Gastrocnemius medialis (tissue), 4 donors: ENCODE data around the gene PDSS2. TPM values are rescaled to one million over a fixed set of nuclear protein-coding genes. Genes with fewer than 3 reads are reported as not detected.

Experiments
- ATAC-seq, 2 donors: fragments of 150-250 bp; one replicate each; pipeline ENCODE4 v1.9.1; 2016
- DNase-seq, 2 donors: peaks; one replicate each; pipeline ENCODE4 v3.0.0-alpha.2; 2019
- H3K27ac ChIP-seq, 4 donors: fragments of 200-600 bp; sonication (generic); 1 replicate in 1 of 4; 2 replicates in 3 of 4; pipeline ENCODE4 v1.5.1; 2016 to 2018; ENCODE audit warnings: mild to moderate bottlenecking in 2 of 4, moderate library complexity in 1 of 4
- H3K27me3 ChIP-seq, 3 donors: fragments of 200-600 bp; sonication (generic) in 2 of 3; 1 replicate in 1 of 3; 2 replicates in 2 of 3; pipeline versions ENCODE4 v1.5.1 to v1.6.0; 2016 to 2019; ENCODE audit warnings: mild to moderate bottlenecking in 1 of 3, moderate library complexity in 1 of 3
- H3K36me3 ChIP-seq, 2 donors: fragments of 200-600 bp; sonication (generic) in 1 of 2; one replicate each; pipeline ENCODE4 v1.5.1; 2017 to 2018
- H3K4me1 ChIP-seq, 2 donors: fragments of 200-600 bp; sonication (generic) in 1 of 2; one replicate each; pipeline ENCODE4 v1.5.1; 2016 to 2017; ENCODE audit warnings: mild to moderate bottlenecking in 2 of 2
- H3K4me3 ChIP-seq, 4 donors: fragments of 200-600 bp; sonication (generic) in 3 of 4; 1 replicate in 1 of 4; 2 replicates in 3 of 4; pipeline ENCODE4 v1.5.1; 2016 to 2019; ENCODE audit warnings: mild to moderate bottlenecking in 2 of 4
- H3K9me3 ChIP-seq, 3 donors: fragments of 200-600 bp; sonication (generic) in 2 of 3; 1 replicate in 1 of 3; 2 replicates in 2 of 3; pipeline ENCODE4 v1.5.1; 2016 to 2019
- POLR2A ChIP-seq, 2 donors: fragments of 450-650 bp; IDR thresholded peaks; one replicate each; pipeline ENCODE4 v1.6.1; 2017; ENCODE audit warnings: antibody characterized with exemption in 2 of 2, mild to moderate bottlenecking in 2 of 2, moderate library complexity in 2 of 2
- in situ Hi-C, 4 donors: fragments of 200-750 bp; cut with MboI; loops; one replicate each; pipeline versions ENCODE4 v1.15.0 to v1.8.0; 2017; ENCODE audit warnings: low sequenced_read_pairs in 4 of 4
- intact Hi-C: fragments of 100-400 bp; cut with DNase I; formaldehyde crosslinking; loops from one replicate; pipeline ENCODE4 v1.15.1; 2023; ENCODE audit warnings: low total_unique reads
- total RNA-seq, 4 donors: library from RNA; depleted of rRNA; stranded (reverse); fragments of >200 nt; gene quantifications; one replicate each; pipeline versions ENCODE4 v1.1.0 to v1.2.3, GENCODE V29; 2016
- TF ChIP-seq, protein P1 (sequence below), 5 experiments: fragments of 450-650 bp in 3 of 5; fragments of 200-600 bp in 2 of 5; sonication (generic) in 2 of 5; IDR thresholded peaks in 4 of 5; conservative IDR thresholded peaks in 1 of 5; 1 replicate in 4 of 5; 2 replicates in 1 of 5; pipeline ENCODE4 v1.5.1; 2016 to 2019; ENCODE audit warnings: antibody characterized with exemption in 5 of 5, mild to moderate bottlenecking in 3 of 5, moderate library complexity in 3 of 5

Gene PDSS2
- total RNA-seq, 4 donors from 2014 or later: 6.6 to 14.3 (median 10.0) TPM

DNA sequence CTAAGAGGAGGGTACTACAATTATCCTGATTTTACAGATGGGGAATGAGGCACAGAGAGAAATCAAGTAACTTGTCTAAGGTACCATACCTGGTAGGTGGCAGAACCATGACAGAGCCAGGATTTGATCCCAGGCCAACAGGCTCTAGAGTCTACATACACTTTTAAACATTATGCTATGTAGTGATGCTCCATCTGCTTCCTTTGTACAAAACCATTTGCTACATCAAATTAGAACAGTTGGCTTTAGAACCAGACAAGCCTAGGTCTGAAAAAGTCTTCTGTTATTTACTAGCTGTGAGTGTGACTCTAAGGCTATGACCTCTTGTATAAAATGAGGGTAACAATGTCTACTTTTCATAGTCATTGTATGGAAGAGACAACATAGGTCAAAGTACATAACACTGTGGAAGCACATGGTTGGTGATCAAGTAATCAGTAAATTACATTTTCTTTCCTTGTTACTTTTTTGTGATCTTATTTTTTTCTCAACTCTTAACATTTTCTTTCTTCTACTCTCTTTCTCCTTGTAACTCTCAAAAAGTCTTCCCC is 122.1 kb downstream of the PDSS2 start:
- H3K27me3 ChIP-seq: no peaks in the 10 kb centered on the region
- TF ChIP-seq, protein P1, sequence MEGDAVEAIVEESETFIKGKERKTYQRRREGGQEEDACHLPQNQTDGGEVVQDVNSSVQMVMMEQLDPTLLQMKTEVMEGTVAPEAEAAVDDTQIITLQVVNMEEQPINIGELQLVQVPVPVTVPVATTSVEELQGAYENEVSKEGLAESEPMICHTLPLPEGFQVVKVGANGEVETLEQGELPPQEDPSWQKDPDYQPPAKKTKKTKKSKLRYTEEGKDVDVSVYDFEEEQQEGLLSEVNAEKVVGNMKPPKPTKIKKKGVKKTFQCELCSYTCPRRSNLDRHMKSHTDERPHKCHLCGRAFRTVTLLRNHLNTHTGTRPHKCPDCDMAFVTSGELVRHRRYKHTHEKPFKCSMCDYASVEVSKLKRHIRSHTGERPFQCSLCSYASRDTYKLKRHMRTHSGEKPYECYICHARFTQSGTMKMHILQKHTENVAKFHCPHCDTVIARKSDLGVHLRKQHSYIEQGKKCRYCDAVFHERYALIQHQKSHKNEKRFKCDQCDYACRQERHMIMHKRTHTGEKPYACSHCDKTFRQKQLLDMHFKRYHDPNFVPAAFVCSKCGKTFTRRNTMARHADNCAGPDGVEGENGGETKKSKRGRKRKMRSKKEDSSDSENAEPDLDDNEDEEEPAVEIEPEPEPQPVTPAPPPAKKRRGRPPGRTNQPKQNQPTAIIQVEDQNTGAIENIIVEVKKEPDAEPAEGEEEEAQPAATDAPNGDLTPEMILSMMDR (IDR thresholded peaks at IDR 0.05 in 4 of 5, conservative IDR thresholded peaks at IDR 0.05 in 1 of 5): no peak
- TF ChIP-seq POLR2A (IDR thresholded peaks at IDR 0.05): no peak
- no peaks in the 10 kb centered on the region for H3K9me3 ChIP-seq
- no peak for DNase-seq
- H3K36me3 ChIP-seq: no peaks in the 10 kb centered on the region
- H3K4me1 ChIP-seq: no peaks in the 10 kb centered on the region
- intact Hi-C loops (no loop called here), in situ Hi-C loops (no loop called here)
- no peak for ATAC-seq
- no peak overlapping the region for H3K4me3 ChIP-seq
- H3K27ac ChIP-seq: no peak overlapping the region

DNA sequence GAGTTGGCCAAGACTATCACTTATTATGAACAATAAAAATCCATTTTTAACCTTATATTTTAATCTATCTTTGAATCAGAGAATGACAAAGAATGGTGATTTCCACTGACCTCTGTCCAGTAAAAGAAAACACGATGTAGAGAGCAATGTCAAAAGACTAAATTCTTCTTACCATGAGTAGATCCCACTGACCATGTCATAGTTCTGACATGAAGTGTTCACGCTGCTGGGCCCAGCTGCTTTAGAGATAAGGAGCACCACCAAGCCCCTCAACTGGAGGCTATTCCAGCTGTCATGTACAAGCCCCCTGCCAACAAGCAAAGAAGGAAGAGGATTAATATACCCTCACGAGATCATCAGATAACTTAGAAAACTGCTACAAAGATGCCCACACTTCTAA is 125.3 kb downstream of the PDSS2 start:
- intact Hi-C loops: no loop called here
- in situ Hi-C loops: no loop called here
- no peak for DNase-seq

DNA sequence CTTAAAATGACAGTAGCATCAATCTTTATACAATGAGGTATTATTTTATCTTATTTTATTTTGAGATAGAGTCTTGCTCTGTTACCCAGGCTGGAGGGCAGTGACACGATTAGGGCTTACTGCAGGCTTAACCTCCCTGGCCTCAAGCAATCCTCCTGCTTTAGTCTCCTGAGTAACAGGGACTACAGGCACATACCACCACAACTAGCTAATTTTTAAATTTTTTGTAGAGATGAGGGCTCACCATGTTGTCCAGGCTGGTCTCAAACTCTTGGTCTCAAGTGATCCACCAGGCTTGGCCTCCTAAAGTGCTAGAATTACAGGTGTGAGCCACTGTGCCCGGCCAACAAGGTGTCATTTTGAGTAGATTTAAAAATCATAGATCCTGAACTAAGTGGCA is 125.9 kb downstream of the PDSS2 start:
- intact Hi-C loops: no loop called here

More for the DNA sequence above, 125.3 kb downstream of the PDSS2 start:
- Histone ChIP-seq H3K4me3 (no peak overlapping the region), H3K27ac (no peak overlapping the region), H3K4me1 (no peaks in the 10 kb centered on the region), H3K9me3 (no peaks in the 10 kb centered on the region), H3K27me3 (no peaks in the 10 kb centered on the region), H3K36me3 (no peaks in the 10 kb centered on the region)
- TF ChIP-seq, protein P1 (IDR thresholded peaks at IDR 0.05 in 4 of 5, conservative IDR thresholded peaks at IDR 0.05 in 1 of 5): no peak
- no peak for TF ChIP-seq POLR2A (IDR thresholded peaks at IDR 0.05)
- no peak for ATAC-seq

DNA sequence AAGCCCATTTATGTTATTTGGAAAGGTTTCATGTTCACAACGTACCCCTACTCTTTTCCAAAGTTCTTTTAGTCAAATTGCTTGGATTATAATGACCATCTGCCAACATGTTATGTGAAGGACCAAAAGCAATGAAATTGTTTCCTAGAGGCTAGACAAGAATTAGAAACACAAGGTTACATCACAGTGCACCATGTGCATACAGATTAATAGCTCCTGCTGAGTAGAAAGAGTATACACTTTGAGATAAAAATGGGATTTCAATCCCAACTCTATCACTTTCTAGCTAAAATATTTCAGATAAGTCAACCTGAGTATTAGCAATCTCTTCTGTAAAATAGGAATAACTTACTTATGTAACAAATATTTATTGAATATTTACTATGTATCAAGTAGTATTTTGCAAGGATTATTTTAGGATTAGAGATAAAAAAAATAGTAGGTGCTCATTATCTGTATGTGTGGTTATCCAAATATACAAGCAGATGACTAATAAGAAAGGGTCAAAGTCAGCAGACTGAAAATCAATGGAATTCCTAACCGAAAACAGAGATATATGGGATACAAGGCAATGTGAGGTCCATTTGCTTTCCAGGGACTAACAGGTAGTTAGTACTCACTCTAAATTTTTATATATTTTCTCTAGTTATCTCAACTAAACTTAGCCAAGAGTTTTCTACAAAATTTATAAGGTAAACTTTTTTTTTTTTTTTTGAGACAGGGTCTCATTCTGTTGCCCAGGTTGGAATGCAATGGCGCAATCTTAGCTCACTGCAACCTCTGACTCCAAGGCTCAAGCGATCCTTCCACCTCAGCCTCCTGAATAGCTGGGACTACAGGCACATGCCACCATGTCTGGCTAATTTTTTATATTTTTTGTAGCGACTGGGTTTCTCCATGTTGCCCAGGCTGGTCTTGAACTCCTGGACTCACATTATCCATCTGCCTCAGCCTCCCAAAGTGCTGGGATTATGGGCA is 127.7 kb downstream of the PDSS2 start:
- Histone ChIP-seq H3K36me3 (no peaks in the 10 kb centered on the region), H3K27me3 (no peaks in the 10 kb centered on the region), H3K4me1 (no peaks in the 10 kb centered on the region), H3K4me3 (no peak overlapping the region), H3K27ac (no peak overlapping the region), H3K9me3 (no peaks in the 10 kb centered on the region)
- DNase-seq (no peak), ATAC-seq (no peak)
- in situ Hi-C loops: no loop called here
- no peak for TF ChIP-seq POLR2A (IDR thresholded peaks at IDR 0.05)
- TF ChIP-seq, protein P1 (IDR thresholded peaks at IDR 0.05 in 4 of 5, conservative IDR thresholded peaks at IDR 0.05 in 1 of 5): no peak
- intact Hi-C loops: no loop called here

More for the DNA sequence above, 125.9 kb downstream of the PDSS2 start:
- no peak for ATAC-seq
- no peaks in the 10 kb centered on the region for H3K9me3 ChIP-seq
- H3K4me3 ChIP-seq: no peak overlapping the region
- in situ Hi-C loops: no loop called here
- DNase-seq: no peak
- no peak overlapping the region for H3K27ac ChIP-seq
- no peaks in the 10 kb centered on the region for H3K4me1 ChIP-seq
- no peaks in the 10 kb centered on the region for H3K36me3 ChIP-seq
- H3K27me3 ChIP-seq: no peaks in the 10 kb centered on the region
- TF ChIP-seq, protein P1 (IDR thresholded peaks at IDR 0.05 in 4 of 5, conservative IDR thresholded peaks at IDR 0.05 in 1 of 5): no peak
- no peak for TF ChIP-seq POLR2A (IDR thresholded peaks at IDR 0.05)
